ENCODE measurements around the gene KLHL24. TPM values are rescaled to one million over a fixed set of nuclear protein-coding genes. Genes with fewer than 3 reads are reported as not detected.

Gene KLHL24
- total and polyA plus RNA-seq, 2 of the 13 experiments (the other 11 are each of a cell fraction or from before 2014, with no cell fraction given) = 6.9 to 15.7 TPM

DNA sequence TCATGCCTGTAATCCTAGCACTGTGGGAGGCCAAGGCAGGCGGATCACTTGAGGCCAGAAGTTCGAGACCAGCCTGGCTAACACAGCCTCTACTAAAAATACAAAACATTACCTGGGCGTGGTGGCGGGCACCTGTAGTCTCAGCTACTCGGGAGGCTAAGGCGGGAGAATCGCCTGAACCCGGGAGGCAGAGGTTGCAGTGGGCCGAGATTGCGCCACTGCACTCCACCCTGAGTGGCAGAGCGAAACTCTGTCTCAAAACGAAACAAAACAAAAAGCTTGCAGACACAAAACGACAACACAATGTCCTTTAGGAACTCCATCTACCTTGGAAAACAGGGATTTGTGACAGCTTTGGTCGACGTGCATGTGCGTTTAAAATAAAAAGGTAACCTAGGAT, 716 bp upstream of the KLHL24 start:
- ChIA-PET POLR2A (interaction anchor here (1.4 kb wide), 1 partner anchor 63 kb away, joined by 8 read pairs; the partner anchor contains the start of gene YEATS2), CTCF (ENCODE audit: low intra/inter-chr PET ratio, low total read pairs) (no interaction called here)
- in situ Hi-C loops (cut with HindIII; ENCODE audit: extremely low pct_ligation_motif_present, low pct_unique_long_range_greater_than_20kb) (no loop called here), intact Hi-C loops (cut with micrococcal nuclease; ENCODE audit: unreplicated experiment) (loop anchor here (5.0 kb wide), 1 partner anchor 63 kb away; the partner anchor contains the start of gene YEATS2)
- Histone ChIP-seq H3K27ac (ENCODE audit: extremely low read length, insufficient read depth, low read length) (peak overlapping the region; percentile 94), H3K4me1 (ENCODE audit: insufficient read depth, low read length) (peaks cover 38% of the 10 kb centered on the region), H3K79me2 (ENCODE audit: insufficient read depth, low read length) (peaks cover 6% of the 10 kb centered on the region), H3K36me3 (replicated peaks in 1 of 2; ENCODE audit: control insufficient read depth in 1 of 2, insufficient read depth in 2 of 2, low read length in 2 of 2) (no peaks in the 10 kb centered on the region), H3K27me3 (ENCODE audit: control insufficient read depth in 1 of 2, insufficient read depth in 2 of 2, low read length in 2 of 2) (no peaks in the 10 kb centered on the region), H3K4me3 (replicated peaks in 1 of 3; ENCODE audit: insufficient read depth in 1 of 3, low read depth in 2 of 3, low read length in 3 of 3) (peak overlapping the region; percentile 83 to 99 (median 95); a peak in 5 of 6 replicates), H3K4me2 (ENCODE audit: low read depth, low read length) (peak overlapping the region; percentile 74), H3K9ac (ENCODE audit: insufficient read depth, low read depth, low read length) (peak overlapping the region; percentile 84), H4K20me1 (ENCODE audit: insufficient read depth, low read length) (peaks cover 6% of the 10 kb centered on the region; the same call in 1 of the 2 replicates), H3K9me3 (ENCODE audit: low read length) (no peaks in the 10 kb centered on the region), H2AFZ (ENCODE audit: low read length) (peak overlapping the region; percentile 96)
- FAIRE-seq (no peak), DNase-seq (ENCODE audit: low spot score) (no peak), ATAC-seq (no peak)
- BruUV-seq (replicated peaks) = no TSS peak
- 53% methylated on average over 16 of the region's 16 CpGs for WGBS (ENCODE audit: low lambda C conversion rate)
- TF ChIP-seq, protein P1, sequence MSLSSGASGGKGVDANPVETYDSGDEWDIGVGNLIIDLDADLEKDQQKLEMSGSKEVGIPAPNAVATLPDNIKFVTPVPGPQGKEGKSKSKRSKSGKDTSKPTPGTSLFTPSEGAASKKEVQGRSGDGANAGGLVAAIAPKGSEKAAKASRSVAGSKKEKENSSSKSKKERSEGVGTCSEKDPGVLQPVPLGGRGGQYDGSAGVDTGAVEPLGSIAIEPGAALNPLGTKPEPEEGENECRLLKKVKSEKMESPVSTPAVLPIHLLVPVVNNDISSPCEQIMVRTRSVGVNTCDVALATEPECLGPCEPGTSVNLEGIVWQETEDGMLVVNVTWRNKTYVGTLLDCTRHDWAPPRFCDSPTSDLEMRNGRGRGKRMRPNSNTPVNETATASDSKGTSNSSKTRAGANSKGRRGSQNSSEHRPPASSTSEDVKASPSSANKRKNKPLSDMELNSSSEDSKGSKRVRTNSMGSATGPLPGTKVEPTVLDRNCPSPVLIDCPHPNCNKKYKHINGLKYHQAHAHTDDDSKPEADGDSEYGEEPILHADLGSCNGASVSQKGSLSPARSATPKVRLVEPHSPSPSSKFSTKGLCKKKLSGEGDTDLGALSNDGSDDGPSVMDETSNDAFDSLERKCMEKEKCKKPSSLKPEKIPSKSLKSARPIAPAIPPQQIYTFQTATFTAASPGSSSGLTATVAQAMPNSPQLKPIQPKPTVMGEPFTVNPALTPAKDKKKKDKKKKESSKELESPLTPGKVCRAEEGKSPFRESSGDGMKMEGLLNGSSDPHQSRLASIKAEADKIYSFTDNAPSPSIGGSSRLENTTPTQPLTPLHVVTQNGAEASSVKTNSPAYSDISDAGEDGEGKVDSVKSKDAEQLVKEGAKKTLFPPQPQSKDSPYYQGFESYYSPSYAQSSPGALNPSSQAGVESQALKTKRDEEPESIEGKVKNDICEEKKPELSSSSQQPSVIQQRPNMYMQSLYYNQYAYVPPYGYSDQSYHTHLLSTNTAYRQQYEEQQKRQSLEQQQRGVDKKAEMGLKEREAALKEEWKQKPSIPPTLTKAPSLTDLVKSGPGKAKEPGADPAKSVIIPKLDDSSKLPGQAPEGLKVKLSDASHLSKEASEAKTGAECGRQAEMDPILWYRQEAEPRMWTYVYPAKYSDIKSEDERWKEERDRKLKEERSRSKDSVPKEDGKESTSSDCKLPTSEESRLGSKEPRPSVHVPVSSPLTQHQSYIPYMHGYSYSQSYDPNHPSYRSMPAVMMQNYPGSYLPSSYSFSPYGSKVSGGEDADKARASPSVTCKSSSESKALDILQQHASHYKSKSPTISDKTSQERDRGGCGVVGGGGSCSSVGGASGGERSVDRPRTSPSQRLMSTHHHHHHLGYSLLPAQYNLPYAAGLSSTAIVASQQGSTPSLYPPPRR (CRISPR knock-in tag; IDR thresholded peaks at IDR 0.05; ENCODE audit: borderline replicate concordance) = no peak
- TF ChIP-seq, protein P2, sequence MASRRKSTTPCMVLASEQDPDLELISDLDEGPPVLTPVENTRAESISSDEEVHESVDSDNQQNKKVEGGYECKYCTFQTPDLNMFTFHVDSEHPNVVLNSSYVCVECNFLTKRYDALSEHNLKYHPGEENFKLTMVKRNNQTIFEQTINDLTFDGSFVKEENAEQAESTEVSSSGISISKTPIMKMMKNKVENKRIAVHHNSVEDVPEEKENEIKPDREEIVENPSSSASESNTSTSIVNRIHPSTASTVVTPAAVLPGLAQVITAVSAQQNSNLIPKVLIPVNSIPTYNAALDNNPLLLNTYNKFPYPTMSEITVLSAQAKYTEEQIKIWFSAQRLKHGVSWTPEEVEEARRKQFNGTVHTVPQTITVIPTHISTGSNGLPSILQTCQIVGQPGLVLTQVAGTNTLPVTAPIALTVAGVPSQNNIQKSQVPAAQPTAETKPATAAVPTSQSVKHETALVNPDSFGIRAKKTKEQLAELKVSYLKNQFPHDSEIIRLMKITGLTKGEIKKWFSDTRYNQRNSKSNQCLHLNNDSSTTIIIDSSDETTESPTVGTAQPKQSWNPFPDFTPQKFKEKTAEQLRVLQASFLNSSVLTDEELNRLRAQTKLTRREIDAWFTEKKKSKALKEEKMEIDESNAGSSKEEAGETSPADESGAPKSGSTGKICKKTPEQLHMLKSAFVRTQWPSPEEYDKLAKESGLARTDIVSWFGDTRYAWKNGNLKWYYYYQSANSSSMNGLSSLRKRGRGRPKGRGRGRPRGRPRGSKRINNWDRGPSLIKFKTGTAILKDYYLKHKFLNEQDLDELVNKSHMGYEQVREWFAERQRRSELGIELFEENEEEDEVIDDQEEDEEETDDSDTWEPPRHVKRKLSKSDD (CRISPR knock-in tag; IDR thresholded peaks at IDR 0.05; ENCODE audit: low read depth) = no peak
- no peak for TF ChIP-seq SMAD9 (CRISPR knock-in tag; IDR thresholded peaks at IDR 0.05)
- peak; percentile 46; the same call in 1 of the 2 replicates for TF ChIP-seq CEBPG (CRISPR knock-in tag; IDR thresholded peaks at IDR 0.05)
- no peak for TF ChIP-seq SYNCRIP (IDR thresholded peaks at IDR 0.05; ENCODE audit: insufficient read depth, low read depth, low read length)
- no peak for TF ChIP-seq PHF5A (CRISPR knock-in tag; IDR thresholded peaks at IDR 0.05; ENCODE audit: low read depth, unreplicated experiment)
- TF ChIP-seq ZNF549 (CRISPR knock-in tag; IDR thresholded peaks at IDR 0.05) = no peak
- TF ChIP-seq IRF2 (CRISPR knock-in tag; IDR thresholded peaks at IDR 0.05) = no peak
- TF ChIP-seq, protein P3, sequence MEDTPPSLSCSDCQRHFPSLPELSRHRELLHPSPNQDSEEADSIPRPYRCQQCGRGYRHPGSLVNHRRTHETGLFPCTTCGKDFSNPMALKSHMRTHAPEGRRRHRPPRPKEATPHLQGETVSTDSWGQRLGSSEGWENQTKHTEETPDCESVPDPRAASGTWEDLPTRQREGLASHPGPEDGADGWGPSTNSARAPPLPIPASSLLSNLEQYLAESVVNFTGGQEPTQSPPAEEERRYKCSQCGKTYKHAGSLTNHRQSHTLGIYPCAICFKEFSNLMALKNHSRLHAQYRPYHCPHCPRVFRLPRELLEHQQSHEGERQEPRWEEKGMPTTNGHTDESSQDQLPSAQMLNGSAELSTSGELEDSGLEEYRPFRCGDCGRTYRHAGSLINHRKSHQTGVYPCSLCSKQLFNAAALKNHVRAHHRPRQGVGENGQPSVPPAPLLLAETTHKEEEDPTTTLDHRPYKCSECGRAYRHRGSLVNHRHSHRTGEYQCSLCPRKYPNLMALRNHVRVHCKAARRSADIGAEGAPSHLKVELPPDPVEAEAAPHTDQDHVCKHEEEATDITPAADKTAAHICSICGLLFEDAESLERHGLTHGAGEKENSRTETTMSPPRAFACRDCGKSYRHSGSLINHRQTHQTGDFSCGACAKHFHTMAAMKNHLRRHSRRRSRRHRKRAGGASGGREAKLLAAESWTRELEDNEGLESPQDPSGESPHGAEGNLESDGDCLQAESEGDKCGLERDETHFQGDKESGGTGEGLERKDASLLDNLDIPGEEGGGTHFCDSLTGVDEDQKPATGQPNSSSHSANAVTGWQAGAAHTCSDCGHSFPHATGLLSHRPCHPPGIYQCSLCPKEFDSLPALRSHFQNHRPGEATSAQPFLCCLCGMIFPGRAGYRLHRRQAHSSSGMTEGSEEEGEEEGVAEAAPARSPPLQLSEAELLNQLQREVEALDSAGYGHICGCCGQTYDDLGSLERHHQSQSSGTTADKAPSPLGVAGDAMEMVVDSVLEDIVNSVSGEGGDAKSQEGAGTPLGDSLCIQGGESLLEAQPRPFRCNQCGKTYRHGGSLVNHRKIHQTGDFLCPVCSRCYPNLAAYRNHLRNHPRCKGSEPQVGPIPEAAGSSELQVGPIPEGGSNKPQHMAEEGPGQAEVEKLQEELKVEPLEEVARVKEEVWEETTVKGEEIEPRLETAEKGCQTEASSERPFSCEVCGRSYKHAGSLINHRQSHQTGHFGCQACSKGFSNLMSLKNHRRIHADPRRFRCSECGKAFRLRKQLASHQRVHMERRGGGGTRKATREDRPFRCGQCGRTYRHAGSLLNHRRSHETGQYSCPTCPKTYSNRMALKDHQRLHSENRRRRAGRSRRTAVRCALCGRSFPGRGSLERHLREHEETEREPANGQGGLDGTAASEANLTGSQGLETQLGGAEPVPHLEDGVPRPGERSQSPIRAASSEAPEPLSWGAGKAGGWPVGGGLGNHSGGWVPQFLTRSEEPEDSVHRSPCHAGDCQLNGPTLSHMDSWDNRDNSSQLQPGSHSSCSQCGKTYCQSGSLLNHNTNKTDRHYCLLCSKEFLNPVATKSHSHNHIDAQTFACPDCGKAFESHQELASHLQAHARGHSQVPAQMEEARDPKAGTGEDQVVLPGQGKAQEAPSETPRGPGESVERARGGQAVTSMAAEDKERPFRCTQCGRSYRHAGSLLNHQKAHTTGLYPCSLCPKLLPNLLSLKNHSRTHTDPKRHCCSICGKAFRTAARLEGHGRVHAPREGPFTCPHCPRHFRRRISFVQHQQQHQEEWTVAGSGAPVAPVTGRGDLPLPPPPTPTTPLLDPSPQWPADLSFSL (CRISPR knock-in tag; IDR thresholded peaks at IDR 0.05) = no peak
- no peak for TF ChIP-seq HOXD1 (CRISPR knock-in tag; IDR thresholded peaks at IDR 0.05)
- no peak for TF ChIP-seq NFE2 (CRISPR knock-in tag; IDR thresholded peaks at IDR 0.05)

Data from HepG2 (cell line).